Inflammatory macrophage treated with lipopolysaccharide for 4 hours (primary cell): ENCODE results near the gene HYLS1.

Experiments
- DNase-seq: peaks from one replicate; pipeline ENCODE4 v3.0.0-alpha.2; 2020

The HYLS1 gene

DNA sequence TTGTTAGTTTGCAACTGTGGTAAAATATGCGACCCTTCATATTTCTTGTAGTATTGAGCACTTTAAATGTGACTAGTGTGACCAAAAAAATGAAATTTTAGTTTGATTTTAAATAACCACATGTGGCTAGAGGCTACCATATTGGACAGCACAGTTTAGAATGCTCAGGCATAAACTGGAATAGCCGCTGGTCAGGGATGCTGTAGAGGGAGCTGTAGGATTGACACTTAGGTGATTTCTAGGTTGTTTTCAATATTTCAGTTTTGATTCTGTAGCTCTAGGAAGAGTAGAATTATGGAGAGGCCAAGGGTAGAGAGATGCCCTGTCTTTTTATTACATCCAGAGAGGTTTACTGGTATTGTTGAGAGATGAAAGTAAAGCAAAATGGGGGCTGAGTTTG is 47.6 kb downstream of the HYLS1 start:
- no peak for DNase-seq

- DNase-seq: no peak
These were observed 48.2 kb downstream of the HYLS1 start for GRCh38 chr11:125935618-125936199.

- DNase-seq: no peak
These were observed 51.0 kb downstream of the HYLS1 start for GRCh38 chr11:125938418-125938817.

DNA sequence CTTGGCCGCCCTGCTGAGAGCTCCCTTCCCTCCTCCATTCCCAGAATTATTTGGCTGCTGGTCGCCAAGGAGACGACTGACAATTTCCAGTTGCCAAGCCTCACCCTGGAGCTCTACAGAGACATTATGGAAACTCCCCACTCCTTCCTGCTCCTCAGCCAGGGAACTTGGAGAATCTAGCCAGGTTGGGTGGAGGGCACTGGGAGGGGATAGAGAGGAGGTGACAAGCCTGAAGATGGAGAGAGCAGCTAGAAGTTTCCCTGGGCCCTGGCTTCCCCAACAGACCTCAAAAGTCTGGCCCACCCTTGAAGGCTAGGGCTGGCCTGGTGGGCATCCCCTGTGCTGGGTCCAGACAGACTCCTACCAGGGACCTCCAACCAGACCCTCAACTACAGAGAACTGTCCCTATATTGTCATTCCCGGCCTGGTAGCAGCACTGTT is 51.6 kb downstream of the HYLS1 start:
- no peak for DNase-seq

DNA sequence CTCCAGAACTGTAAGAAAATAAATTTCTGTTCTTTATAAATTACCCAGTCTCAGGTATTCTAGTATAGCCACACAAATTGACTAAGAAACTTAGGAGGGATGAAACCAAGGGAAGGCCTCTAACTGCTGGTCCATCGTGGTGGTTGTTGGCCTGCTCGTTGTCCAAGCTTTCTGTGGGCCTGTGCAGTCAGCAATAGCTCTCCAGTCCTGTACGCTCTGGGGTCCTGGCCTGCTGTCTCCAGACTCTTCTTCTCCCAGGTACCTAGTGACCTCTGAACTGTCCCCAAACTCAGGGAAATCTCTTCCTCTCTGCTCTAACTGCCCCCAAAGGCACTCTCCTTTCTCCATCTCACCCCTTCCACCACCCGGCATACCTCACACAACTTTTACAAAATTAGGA is 52.7 kb downstream of the HYLS1 start:
- no peak for DNase-seq

GRCh38 chr11:125941267-125941618 is 53.8 kb downstream of the HYLS1 start:
- no peak for DNase-seq

DNA sequence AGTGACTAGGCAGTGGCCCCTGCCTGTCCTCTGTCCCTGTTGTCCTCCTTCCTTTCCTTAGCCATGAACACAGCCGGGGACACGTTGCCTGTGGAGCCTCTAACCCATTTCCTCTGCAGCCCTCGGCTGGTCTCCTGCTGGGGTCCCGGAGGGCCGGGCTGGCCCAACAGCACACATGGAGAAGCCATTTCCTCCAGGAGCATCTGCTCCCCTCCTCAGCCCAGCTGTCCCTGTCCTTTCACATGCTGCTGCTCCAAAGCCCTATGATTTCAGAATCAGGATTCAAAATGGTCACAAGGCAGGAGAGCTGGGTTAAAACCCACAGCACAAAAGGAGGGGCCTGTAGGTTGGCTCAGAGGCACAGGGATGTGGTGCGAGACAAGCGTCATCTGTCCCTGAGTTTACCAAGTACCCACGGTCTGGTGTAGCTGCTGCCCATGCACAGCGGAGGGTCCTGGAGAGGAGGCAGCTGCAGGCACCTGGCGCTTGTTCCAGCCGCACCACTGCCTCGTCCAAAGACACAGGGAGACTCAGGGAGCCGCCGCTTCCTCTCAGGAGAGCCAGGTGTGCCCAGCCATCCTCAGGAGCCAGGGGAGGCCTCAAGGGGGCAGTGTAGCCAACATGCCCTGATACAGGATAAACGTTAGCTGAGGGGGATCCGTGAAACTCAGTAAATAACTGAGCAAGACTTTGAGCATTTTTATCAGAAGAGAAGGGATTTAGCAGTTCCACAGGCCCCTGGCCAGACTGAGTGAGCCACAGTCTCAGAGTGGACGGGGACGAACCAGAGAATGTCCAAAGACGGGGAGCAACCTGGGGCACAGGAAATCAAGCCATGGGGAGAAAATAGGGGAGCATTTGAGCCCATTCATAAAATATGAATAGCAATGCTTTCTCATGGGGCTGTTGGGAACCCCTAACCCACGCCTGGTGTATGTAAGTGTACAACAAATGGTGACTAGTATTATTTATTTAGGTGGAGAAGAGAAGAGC is 54.4 kb downstream of the HYLS1 start:
- DNase-seq: no peak

- no peak for DNase-seq
These were observed 55.4 kb downstream of the HYLS1 start for GRCh38 chr11:125942771-125943428.

DNA sequence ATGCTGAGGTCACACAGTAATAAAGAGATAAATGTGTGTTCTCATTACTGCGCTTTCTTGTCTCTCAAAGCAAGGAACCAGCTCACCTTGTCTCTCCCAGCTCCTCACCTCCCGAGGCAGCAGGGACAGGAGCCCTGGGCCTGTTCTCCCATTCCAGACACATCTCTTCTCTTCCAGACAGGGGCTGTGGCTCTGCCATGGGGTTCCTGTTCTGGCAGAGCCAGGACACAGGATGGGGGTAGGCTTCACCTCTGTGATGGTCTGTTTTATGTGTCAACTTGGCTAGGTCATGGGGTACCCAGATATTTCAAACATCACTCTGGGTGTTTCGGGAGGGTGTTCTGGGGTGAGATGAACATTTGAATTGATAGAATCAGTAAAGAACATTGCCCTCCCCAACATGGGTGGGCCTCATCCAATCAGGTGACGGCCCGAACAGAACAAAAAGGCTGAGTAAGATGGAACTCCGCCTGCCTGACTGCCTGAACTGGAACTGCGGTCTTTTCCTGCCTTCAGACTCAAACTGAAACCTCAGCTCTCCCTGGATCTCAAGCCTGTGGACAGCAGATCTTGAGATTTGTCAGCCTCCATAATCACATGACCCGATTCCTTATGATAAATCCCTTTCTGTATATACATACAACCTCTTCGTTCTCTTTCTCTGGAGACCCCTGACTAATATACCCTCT is 56.3 kb downstream of the HYLS1 start:
- DNase-seq: no peak

DNA sequence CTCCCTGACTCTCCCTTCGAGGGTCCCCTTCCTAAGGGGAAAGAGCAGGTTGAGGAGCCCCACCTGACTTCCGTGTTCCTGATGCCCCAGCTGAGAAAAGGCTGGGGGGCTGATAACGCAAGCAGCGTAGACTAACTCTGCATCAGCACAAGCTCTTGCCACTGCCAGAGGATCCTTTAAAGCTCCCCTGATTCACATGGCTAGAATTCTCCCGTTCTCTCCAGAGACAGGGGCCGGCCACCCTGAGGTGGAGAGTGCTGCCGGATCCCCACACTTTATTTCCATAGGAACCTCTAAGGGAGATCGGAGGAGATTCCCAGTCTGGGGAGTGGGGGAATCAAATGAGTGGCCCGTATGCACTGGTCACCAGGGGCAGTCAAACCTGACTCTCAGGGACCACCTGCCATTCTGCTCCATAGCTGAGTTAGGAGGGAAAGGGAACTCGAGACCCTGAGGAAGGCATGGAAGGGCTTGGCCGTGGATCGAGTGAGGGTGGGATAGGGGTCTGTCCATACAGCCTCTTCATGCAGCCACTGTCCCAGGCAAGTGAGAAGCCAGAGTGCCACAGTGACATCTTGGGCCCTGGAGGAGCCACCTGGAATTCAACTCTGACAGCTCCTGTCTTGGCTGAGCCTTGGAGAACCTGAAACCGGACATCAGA is 57.0 kb downstream of the HYLS1 start:
- no peak for DNase-seq

DNA sequence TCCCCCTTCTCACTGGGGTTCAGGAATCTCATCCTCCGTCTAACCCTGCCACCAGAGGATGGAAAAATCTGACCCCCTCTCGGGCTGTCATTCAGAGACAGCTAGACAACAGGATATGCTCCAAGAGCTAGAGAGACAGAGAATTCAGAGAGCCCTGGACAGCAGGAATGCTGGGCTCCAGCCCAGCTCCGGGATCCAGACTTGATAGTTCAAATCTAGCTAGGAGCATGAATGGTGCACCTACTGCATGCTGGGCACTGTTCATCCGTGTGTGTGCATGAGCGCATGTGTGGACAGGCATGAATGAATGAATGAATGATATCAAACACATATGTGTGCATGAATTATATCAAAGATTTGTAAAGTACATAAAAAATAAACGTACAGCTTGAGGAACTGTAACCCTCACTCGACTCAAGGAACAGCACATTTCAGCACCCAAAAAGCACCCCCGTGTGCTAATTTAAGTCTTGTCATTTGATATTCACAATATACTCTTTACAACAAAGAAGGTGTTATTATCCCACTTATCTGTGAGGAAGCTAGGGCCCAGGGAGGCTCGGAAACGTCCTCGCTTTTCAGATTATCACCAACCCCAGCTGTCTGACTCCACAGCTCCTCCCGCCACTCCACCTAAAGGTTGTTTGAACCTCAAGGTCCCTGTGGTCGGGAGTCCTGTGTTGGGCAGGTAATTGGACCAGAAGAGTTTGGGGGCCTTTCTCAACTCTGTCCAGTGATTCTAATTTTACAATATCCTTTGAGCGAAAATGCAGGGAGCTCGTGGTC is 57.7 kb downstream of the HYLS1 start:
- no peak for DNase-seq

- DNase-seq: no peak
These were observed 58.5 kb downstream of the HYLS1 start, which contains the start of gene VSIG10L2 for GRCh38 chr11:125945797-125946520. VSIG10L2 (plus strand) TSS chr11:125946044; CDS start chr11:125946056, 12 bp downstream.

- DNase-seq: no peak
These were observed 59.4 kb downstream of the HYLS1 start for GRCh38 chr11:125946712-125947418.

DNA sequence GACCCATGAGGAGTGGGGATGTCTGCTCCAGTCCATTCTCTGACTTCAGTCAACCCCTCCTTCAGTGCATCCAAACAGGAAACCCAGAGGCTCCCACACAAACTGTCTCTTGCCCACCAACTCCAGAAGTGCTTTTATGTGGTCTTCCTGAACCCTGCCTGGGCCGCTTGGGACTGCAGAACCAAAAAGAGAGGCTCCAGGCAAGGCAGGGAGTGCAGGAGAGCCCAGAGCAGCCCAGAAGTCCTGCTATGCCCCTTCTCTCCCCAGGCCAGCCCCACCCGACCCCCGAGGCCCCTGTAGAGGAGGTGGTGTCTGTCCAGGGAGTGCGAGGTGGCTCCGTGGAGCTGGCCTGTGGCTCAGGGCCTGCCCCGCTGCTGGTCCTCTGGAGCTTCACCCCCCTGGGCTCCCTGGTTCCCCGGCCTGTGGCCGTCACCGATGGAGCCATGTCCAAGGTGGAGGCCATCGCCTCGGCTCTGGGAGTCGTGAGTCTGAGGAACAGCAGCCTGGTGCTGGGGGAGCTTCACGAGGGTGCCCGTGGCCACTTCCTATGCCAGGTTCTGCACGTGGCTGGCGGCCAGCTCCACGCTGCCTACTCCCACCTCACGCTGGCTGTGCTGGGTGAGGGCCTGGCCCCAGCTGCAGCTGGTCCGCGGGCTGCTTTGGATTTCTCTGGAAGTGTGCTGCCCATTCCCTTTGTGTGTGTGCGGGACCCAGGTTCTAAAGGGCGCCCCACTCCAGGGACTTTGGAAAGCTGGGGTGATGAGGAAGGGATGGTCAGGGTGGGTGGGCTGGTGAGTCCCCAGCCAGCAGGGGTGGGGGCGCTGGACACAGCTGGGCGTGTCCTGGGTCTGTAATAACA is 60.2 kb downstream of the HYLS1 start:
- DNase-seq: no peak

DNA sequence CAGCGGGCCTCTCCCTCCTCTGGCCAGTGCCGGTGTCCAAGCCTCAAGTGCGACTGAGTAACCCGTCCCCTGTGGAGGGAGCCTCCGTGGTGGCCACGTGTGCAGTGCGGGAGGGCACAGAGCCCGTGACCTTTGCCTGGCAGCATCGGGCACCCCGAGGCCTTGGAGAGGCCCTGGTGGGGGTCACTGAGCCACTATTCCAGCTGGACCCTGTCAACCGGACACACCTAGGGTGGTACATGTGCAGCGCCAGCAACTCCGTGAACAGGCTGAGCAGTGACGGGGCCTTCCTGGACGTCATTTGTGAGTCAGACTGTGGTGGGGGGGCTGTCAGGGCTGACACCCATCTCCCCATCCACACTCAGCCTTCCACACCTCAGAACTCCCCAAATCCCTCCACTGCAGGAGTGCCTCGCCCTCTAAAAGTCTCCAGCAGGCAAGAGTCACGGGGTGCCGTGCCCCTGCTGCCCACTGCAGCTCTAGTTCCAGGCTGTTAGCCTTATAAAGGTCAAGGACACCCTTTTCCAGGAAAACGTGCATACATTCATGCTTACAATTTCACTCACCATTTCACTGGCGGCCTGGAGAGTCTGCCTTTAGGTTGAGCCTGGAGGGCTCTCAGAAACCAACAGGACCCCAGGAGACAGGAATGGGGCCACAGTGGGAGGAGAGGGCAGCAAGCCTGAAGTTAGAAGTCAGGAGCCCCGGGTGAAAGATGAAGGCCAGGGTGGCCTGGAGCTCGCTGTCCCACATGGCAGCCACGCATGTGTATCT is 61.0 kb downstream of the HYLS1 start:
- DNase-seq: no peak

DNA sequence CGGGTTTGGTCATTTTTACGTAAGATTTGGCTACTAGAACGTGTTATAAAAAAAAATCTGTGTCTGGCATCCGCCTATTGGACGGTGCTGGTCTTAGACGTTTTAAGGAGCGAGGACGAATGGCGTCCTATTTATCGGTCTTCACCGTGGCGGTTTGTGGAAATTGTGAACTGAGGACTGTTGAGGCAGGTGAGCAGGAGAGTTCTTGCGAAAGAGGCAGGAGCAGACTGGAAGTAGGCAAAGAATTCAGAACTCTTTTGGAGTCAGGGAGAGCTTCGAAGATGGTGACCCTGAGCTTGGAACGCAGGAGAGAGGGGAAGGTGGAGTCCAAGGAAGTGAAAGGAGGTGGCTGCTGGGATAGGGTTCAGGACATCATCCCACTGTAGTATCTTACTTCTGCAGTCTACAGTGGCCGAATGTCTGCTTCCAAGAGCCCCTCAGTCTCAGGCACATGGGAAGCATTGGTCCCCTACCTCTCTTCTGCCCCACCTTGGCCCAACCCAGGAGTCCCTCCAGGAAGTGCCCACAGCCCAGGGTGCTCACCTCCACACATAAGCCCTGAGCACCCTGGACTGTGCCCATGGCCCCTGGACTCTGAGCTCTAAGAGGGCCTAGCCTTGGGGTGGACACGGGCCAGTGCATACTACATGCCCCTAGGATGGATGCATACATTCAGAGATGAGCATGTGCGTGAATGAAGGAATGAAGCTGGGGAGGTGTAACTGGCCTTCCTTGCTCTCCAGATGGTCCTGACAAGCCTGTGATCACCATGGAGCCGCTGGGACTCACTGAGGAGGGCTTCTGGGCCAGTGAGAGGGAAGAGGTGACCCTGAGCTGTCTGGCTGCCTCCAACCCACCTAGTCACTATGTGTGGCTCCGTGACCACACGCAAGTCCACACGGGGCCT is 62.1 kb downstream of the HYLS1 start:
- no peak for DNase-seq

DNA sequence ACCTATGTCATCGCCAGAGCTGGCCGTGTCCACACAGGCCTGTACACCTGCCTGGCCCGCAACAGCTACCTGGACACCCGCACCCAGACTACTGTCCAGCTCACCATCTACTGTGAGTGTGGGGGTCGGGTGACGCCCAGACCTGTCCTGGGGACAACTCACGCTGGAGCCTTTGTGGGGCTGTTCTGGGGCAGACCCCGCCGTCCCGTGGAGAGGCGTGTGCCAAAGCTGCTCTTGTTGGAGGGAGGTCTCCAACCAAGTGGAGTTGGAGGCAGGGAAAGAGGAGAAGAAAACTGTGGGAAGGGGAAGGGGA is 62.7 kb downstream of the HYLS1 start:
- no peak for DNase-seq
